Activated CD4-positive, CD25-positive, alpha-beta regulatory T cell (primary cell): Measurements from ENCODE around the gene ADGRL3.
"Not testable (repeated sequence)": the region's sequence is repeated elsewhere in the genome, so short reads cannot be mapped to it uniquely, and the experiment has no call there.

ENCODE experiments used
- DNase-seq, 4 experiments: peaks; one replicate each; lab custom pipeline; 2025; lab: John Stamatoyannopoulos, UW

The ADGRL3 gene

DNA sequence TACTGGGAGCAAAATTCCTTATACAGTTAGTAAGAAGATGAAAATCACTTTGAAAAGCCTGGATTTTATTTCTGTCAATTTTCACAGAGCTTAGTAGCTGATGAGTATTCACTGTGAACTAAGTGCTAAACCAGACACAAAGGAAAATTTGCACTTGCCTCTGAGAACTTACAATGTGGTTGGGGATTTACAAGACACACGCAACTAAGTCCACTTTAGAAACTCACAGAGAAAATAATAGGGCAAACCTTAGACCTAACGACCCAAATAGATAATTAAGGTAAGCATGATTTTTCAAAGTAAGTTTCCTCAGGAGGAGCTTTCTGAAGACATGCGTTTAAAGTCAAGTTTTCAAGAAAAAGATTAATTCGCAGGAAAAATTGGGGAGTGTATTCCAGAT lies 708.9 kb downstream of the ADGRL3 start:
- no peak for DNase-seq

DNA sequence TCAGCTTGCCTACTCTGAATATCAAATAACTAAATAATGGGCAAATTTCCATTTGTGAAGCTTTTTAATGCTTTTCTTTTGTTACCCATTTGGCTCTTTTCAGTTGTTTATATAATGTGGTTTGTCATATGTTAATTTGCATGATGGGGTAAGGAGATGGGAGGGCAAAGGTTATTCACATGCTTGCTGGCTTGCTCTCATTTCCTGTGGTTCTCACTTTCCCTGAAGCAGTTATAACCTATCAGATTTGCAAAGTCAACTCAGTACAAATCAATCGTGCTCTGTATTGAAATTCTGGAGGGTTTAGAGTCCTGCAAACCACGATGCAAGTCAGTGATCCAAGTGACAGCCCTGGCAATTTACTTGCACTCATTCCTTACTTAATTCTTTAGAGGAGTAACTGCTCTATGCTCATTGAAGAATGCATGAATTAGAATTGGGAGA lies 711.2 kb downstream of the ADGRL3 start:
- no peak for DNase-seq

DNA sequence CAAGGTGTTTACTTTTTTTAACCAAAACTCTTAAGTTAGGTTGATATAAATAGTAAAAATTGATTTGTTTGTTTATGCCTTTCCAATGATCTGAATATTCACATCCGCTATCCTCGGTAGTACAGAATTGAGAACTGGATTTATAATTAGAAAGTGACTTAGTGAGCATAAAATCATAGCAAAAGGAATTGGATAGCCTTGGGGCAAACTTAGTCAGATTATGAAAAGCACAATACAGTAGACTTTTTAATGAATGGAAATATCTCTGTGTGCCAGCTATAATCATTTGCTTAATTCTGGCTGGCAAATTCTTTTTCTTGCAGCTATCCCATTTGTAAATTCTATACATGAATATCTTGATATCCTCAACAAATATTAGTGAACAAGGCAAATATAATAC lies 713.5 kb downstream of the ADGRL3 start:
- no peak for DNase-seq

DNA sequence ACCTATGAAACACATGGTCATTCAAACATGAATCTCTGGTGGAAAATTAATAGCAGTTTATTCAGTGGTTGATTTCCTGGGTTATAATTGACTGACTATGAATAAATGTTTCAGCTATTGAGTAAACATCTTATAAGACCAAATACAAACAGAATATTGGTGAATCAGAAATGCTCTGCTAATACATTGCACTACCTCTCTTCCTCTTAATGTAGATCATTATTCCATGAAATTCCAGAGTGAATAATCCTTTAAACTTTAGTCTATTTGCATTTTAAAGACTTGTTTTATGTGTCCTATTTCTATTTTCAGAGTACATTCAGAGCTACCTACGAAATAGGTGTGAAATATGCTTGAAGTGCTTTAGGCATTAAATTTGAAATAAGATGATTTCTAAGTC lies 715.4 kb downstream of the ADGRL3 start:
- no peak for DNase-seq

DNA sequence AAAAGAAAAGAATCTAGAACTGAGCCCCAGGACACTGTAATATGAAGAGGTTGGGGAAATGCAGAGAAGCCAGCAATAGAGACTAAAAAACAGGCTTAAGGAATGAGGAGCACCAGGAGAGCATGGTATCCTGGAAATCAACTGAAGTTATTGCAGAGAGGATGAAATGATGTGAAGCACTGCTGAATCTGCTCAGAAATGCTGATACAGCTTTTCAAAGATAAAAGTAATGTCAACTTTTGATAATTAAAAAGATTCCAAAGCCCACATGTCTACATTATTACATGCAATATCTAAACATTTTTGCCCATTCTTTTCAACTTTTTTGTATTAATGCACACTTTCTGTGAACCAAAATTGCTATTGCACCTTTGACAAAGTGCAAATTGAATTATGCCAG lies 718.4 kb downstream of the ADGRL3 start:
- DNase-seq = no peak

DNA sequence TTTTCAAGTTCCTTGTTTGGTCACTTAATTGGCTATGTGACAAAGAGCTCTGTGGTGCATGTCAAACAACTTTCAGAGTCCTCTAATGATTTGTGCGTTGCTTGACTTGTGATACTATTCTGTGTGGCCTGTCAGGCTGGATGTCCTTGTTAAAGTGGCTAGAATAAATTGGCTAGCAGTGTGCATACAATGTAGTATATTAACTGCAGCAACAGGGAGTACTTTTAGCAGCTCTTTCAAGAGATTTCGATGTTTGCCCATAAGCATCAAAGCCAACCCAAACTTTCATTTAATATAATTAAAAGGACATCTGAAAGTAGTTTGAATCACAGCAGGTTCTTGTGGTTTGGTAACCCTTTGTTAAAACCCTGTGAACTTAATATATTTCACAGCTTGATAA lies 718.9 kb downstream of the ADGRL3 start:
- no peak for DNase-seq

DNA sequence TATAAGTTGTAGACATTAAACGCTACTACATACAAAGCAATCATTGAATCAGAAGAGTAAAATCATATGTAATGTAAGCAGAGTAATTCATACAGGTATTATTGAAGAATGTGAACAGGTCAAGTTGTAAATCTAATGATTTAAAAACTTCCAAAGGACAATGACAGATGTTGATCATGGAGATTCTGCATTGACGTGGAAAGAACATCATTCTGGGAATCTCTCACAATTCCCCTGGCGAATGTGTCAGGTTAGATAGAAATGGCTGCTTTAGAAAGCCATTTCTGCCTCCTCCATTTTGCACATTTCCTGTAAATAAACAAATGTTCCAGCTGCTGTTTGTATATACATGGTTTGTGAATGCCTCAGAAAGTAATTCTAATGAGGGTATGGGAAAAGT lies 719.4 kb downstream of the ADGRL3 start:
- no peak for DNase-seq

DNA sequence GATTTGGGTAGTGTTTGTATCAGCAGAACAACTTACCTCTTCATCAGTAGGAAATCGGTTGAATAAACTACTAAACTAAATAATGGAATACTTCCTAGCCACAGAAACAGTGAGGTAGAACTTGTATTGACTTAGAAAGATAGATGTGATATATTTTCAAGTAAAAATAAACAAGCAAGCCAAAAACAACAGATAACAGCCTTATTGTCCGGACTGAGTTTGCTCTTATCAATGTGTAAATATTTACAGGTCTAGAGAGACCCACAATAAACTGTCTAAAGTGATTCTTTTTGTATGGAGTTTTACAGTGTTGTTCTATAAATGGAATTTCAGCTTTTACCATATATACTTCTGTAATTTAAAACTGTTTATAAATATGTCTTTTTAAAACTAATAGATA lies 721.8 kb downstream of the ADGRL3 start:
- DNase-seq = no peak

DNA sequence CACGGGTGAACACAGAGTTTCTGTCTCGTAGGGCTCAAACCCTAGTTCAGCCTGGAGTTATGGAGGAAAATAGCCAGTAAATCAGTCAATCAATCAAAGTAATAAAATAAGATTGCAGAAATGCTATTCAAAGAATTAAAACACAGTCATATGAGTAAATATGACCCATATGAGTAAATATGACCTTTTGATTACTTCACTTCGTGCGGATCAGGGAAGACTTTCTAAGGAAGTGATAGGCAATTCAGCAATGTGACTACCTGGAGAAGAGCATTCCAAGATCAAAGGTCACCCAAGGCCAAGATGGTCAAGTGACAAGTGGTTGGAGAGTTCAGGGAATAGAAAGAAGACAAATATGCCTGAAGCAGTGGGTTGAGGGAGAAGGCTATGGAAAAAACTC lies 722.6 kb downstream of the ADGRL3 start:
- DNase-seq = no peak

DNA sequence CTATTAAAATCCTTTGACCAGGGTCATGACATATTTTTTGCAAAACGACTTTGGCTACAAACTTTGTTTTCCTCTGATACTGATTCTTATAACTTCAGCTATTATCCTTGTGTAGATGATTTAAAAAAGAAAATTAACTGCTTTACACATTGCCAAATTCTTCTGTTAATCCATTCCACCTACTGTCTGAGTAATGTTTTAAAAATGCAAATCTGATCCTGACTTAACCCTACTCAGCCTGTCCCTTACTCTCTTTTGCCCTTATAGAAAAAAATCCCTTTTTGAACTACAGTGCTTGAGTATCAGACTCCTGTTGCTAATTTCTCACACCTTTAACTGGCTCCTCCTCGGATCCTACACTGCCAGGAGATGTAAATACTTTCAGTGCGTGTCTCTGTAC lies 723.1 kb downstream of the ADGRL3 start:
- no peak for DNase-seq

DNA sequence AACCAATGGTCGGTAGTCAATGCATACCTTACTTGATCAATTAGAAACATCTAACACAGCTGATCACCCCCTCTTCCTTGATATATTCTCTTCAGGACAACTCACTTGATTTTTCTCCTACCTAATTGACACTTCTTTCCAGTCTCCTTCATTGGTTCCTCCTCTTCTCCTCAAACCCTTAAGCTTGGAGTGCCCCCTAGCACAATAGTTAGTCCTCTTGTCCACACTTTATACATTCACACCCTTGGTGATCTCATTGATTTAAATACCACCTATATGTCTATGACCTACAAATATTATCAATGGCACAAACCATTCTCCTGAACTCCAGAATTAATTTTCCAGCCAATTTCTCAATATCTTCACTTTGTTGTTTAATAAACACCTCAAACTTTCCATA lies 724.0 kb downstream of the ADGRL3 start:
- no peak for DNase-seq

DNA sequence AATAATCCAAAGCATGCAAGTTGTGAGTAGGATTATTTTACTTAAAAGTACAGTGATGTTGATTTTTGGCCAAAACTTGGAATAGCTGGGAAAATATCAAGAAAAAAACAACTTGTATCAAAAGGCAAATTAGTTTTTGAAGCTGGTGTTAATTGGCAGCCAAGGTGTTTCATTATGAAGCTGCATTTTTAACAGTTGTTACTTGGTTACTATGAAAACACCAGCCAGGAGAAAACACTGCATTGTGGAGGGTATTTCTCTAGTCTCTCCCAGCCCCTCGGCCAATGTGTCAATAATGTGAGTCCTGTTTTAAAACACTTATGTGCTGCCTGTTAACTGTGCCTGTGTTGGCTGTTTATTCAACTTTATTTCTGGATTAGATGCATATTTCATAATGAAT lies 733.4 kb downstream of the ADGRL3 start:
- DNase-seq = no peak

DNA sequence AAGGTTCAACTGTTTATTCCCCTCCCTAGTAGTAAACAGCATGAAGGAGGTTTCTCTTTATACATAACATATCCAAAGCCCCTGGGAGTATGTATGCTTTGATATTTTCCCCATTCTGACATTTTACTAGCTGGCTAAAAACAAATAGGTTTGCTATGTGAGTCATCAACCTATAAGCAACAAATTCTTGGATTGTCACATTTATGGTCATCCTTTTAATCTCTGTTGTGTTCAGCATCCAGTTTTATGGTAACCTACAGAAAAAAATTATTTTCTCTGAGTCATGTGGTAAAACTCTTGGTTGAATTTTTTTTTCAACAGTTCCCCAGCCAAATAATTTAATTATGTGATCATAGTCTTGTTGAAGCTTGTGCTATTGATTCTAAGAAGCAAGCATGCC lies 734.1 kb downstream of the ADGRL3 start:
- DNase-seq = no peak

DNA sequence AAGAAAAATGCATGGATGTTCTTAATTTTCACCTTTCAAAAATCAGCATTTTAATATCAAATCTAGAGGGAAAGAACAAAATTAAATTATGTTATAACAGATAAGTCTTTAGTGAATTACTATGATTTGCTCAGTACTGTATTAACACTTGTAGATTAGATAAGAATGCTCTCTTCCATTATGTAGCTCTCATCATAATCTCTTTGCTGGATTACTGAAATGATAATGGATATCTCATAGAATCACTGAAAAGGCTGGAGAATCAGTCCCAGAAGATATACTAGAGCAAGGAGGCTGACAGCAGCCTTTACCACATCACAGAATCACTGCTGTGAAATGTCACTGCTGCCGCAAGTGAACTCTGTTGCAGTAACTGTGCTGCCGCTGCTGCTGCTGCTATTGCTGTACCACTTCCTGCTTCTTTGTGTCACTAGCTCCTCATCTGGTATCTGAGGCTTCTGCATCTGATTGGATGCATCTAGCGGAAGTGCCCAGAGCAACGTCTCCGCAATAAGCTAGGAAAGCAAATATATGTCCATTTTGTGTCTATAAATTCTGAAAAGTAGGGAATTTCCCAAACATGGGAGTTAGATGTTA lies 738.2 kb downstream of the ADGRL3 start:
- DNase-seq = no peak

DNA sequence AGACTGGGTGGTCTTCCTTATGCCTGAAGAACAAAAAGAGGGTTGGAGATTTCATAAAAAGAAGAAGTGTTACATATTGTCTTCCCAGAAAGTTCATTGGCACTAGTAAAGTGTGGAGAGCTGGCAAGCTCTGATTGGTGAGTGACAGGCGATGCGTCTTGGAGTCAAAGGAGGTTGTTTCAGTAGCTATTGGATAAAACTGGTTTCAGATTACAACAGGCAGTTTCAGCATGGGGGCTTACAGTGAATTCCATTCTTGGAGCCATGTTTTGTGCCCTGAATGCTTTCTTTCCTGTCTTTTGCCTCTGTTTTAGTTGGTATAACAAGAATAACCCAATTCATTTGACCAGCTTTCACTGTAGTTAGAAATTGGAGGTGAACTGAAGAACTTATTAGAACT lies 750.5 kb downstream of the ADGRL3 start:
- DNase-seq = no peak

DNA sequence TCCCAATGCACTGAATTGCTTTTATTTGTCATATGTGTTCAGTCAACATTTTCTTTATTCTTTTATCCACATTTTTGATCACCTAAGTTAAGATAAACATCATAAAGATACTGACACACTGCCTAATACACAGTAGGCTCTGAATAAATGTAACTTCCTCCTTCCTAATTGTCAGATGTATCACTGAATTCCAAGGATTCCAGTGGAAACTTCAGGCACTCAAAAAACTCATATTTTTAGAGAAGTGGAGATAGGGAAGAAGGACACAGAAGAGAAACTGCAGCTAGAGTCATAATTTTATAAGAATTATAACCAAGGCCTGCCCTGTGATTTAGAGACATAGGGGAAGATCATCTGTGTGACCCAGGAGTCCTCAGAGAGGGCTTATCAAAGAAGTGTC lies 753.3 kb downstream of the ADGRL3 start:
- no peak for DNase-seq

DNA sequence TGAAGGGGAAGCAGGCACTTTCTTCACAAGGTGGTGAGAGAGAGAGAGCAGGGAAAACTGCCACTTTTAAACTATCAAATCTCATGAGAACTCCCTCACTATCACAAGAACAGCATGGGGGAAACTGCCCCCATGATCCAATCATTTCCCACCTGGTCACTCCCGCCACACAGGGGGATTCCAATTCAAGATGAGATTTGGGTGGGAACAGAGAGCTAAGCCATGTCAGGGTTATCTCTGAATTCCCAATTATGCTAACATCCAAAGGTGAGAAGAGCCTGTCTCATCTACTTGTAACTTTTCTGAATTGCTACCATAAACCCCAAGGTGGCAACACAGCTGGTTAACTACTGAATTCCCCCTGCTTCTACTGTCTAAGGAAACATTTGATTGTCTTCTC lies 758.5 kb downstream of the ADGRL3 start:
- no peak for DNase-seq

DNA sequence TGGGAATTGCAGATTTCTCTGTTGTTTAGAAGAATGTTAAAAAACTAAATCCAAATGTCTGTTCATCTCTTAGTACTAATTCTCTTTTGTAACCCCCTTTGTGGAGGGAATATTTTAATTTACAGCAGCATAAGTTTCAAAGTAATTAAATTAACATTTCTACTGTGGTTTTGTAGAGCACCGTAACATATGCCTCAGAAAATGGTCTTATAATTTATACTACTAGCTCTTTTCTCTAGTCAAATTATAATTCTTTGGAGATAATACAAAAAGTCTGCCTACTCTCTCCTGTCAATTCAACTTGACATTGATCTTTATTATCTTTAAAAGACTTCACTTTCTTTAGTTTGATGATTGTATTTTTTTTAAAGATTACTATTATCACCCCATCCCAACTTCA lies 759.0 kb downstream of the ADGRL3 start:
- no peak for DNase-seq

DNA sequence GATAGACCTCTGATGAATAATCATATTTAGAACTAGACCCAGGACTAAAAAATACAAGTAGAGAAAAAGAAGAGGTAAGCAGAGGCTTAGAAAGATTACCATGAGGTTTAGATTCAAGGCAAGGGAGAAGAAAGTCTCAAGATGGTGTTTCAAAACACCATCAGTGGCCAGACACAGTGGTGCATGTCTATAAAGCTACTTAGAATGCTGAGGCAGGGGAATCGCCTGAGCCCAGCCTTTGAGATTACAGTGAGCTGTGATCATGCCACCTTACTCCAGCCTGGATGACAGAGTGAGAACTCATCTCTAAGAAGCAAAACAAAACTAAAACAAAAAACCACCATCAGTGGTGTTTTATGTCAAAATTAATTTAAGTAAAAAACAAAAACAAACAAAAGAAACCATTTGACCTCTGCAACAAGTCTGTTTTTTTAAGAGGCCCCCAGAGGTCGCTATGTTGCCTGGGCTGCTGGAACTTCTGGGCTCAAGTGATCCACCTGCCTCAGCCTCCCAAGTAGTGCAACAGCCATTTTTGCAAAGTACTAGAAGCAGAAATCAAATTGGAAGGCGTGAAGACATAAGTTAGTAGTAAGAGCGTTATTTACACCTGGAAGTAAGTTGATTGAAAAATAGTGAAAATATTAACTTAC lies 784.3 kb downstream of the ADGRL3 start:
- DNase-seq = no peak

DNA sequence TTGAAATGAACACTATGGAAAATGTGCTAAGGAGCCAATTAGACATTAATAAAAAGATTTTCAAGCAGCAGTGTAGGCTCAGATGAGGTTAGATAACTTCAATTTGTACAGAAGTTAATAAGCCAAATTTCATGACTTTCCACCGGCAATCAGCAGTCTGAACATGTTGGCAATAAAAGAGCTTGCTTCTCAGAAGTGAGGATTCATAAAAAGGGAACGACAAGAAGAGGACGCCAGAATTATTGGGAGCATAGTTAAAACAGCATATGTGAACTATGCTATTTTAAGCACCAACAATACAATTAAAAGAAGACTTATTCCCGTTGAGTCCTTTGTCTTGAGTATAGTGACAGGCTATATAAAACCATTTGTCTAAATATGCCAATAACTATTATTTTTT lies 785.3 kb downstream of the ADGRL3 start:
- DNase-seq = no peak

DNA sequence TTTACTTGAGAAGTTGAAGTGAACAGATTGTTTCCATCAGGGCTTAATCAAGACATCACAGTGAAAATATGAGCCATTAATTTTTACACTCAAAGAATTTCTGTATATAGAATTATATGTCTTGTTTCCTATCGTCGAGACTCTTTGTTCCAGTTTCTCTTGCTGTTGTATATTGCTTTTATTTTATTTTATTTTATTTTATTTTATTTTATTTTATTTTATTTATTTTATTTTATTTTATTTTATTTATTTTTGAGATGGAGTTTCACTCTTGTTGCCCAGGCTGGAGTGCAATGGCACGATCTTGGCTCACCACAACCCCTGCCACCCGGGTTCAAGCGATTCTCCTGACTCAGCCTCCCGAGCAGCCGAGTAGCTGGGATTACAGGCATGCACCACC lies 786.8 kb downstream of the ADGRL3 start:
- not testable (repeated sequence) for DNase-seq

DNA sequence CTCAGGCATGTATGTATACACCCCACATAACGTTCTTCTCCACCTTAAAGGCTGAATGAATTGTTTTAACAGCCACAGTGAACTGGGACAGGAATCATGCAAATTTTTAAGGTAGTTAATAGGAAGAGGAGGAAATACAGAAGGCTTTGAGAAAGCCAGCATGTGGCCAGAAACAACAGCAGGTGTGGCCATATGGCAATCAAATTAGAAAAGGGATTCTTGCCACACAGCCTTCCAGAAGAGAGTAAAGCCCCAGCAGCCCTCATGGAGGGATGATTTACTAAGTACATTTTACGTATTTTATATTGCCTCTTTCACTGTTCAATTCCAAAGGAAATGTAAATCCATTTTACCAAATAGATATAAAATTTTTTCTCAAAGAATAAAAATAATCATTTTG lies 792.2 kb downstream of the ADGRL3 start:
- no peak for DNase-seq

DNA sequence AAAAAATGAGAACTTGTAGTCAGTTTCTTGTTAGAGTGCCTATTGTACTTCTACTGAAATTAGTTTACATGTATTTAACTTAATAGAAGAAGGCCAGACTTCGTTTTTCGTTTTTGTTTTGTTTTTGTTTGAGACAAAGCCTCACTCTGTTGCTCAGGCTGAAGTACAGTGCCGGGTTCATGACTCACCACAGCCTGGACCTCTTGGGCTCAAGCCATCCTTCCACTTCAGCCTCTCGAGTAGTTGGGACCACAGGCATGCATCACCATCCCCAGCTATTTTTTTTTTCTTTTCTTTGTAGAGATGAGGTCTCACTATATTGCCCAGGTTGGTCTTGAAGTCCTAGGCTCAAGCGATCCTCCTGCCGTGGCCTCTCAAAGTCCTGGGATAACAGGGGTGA lies 793.9 kb downstream of the ADGRL3 start:
- no peak for DNase-seq

DNA sequence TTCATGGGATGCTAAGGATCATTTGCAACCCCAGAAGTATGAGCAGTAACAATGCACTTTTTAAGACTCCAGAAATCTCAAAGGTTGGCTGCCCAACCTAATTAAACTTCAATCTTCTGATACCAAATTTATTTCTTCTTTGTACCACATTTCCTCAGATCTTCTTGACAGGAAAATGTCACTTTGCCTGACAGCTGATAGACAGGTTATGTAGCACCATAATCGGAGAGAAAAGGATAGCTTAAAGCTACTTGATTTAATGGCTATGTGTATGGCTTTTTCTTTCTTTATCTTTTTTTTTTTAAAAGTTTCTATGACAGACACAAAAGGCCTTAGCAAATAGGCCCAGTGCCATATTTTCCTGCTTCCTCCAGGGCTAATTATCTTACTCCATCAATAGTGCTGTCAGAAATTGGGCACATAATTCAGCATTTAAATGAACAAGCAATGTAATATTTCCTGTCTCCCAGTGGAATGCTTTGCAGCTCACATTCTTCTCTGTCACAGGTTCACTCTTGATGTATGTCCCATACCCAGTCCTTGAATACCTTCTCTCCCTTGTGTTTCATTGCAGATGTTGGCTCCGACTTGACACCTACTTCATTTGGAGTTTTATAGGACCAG lies 795.7 kb downstream of the ADGRL3 start:
- DNase-seq = no peak
